ENCODE data around the gene APC2.

DNA sequence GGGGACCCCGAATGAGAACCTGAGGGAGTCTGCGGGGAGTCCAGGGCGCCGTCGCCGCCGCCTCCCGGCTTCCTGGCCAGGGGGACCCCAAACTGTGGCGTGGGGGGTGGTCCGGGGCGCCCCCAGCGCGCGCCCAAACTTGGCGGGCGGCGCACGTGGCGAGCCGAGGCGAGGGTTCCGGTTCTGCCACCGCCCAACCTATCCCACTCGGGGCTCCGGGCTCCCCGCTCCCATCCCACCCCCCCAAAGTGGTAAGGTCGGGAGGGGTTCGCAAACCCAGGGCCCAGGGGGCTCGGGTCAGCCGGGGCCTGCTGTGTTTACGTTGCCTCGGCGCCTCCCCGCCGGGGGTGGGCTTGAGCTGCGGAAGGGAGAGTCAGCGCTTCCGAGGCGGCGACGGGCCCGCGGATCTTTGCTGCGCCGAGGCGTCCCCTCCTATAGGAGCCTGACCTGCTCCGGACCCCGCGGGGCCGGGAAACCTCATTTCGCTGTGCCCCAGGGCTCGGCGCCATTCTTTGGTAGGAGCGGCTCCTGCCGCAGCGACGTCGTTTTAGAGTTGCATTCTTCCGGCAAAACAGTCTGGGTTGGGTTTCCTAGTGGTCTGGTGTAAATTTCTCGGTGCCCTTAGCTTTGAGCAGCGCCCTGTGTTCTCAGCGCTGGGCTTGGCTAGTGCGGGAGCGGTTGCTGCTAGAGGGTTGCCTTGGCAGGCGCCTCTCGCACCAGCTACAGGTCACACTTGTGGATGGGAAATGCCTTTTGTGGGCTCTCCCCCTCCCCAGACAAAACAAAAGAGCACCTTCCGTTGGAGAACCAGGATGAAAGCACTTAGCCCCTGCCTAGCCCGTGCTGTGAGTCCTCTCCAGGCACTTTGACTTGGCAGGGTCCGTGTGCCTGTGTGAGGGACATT, 41.4 kb upstream of the APC2 start:
- TF ChIP-seq, protein P1, sequence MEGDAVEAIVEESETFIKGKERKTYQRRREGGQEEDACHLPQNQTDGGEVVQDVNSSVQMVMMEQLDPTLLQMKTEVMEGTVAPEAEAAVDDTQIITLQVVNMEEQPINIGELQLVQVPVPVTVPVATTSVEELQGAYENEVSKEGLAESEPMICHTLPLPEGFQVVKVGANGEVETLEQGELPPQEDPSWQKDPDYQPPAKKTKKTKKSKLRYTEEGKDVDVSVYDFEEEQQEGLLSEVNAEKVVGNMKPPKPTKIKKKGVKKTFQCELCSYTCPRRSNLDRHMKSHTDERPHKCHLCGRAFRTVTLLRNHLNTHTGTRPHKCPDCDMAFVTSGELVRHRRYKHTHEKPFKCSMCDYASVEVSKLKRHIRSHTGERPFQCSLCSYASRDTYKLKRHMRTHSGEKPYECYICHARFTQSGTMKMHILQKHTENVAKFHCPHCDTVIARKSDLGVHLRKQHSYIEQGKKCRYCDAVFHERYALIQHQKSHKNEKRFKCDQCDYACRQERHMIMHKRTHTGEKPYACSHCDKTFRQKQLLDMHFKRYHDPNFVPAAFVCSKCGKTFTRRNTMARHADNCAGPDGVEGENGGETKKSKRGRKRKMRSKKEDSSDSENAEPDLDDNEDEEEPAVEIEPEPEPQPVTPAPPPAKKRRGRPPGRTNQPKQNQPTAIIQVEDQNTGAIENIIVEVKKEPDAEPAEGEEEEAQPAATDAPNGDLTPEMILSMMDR (IDR thresholded peaks at IDR 0.05; ENCODE audit: low read depth, low read length, missing input control) = no peak
- TF ChIP-seq, protein P2, sequence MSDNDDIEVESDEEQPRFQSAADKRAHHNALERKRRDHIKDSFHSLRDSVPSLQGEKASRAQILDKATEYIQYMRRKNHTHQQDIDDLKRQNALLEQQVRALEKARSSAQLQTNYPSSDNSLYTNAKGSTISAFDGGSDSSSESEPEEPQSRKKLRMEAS (IDR thresholded peaks at IDR 0.05) = no peak
- TF ChIP-seq, protein P3, sequence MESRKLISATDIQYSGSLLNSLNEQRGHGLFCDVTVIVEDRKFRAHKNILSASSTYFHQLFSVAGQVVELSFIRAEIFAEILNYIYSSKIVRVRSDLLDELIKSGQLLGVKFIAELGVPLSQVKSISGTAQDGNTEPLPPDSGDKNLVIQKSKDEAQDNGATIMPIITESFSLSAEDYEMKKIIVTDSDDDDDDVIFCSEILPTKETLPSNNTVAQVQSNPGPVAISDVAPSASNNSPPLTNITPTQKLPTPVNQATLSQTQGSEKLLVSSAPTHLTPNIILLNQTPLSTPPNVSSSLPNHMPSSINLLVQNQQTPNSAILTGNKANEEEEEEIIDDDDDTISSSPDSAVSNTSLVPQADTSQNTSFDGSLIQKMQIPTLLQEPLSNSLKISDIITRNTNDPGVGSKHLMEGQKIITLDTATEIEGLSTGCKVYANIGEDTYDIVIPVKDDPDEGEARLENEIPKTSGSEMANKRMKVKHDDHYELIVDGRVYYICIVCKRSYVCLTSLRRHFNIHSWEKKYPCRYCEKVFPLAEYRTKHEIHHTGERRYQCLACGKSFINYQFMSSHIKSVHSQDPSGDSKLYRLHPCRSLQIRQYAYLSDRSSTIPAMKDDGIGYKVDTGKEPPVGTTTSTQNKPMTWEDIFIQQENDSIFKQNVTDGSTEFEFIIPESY (IDR thresholded peaks at IDR 0.05) = no peak
- TF ChIP-seq RXRA (IDR thresholded peaks at IDR 0.05) (no peak), SP1 (IDR thresholded peaks at IDR 0.05) (peak; percentile 6), JUND (IDR thresholded peaks at IDR 0.05) (no peak), TAF1 (conservative IDR thresholded peaks at IDR 0.05) (no peak), RAD21 (IDR thresholded peaks at IDR 0.05) (no peak), EGR1 (IDR thresholded peaks at IDR 0.05; ENCODE audit: low read depth in 2 of 2) (no peak)
- TF ChIP-seq, protein P4, sequence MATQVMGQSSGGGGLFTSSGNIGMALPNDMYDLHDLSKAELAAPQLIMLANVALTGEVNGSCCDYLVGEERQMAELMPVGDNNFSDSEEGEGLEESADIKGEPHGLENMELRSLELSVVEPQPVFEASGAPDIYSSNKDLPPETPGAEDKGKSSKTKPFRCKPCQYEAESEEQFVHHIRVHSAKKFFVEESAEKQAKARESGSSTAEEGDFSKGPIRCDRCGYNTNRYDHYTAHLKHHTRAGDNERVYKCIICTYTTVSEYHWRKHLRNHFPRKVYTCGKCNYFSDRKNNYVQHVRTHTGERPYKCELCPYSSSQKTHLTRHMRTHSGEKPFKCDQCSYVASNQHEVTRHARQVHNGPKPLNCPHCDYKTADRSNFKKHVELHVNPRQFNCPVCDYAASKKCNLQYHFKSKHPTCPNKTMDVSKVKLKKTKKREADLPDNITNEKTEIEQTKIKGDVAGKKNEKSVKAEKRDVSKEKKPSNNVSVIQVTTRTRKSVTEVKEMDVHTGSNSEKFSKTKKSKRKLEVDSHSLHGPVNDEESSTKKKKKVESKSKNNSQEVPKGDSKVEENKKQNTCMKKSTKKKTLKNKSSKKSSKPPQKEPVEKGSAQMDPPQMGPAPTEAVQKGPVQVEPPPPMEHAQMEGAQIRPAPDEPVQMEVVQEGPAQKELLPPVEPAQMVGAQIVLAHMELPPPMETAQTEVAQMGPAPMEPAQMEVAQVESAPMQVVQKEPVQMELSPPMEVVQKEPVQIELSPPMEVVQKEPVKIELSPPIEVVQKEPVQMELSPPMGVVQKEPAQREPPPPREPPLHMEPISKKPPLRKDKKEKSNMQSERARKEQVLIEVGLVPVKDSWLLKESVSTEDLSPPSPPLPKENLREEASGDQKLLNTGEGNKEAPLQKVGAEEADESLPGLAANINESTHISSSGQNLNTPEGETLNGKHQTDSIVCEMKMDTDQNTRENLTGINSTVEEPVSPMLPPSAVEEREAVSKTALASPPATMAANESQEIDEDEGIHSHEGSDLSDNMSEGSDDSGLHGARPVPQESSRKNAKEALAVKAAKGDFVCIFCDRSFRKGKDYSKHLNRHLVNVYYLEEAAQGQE (IDR thresholded peaks at IDR 0.05) = no peak
